Lower lobe of right lung (tissue), 2 donors: ENCODE data around the gene ADGRG2. TPM values are rescaled to one million over a fixed set of nuclear protein-coding genes. Genes with fewer than 3 reads are reported as not detected.
A peak's percentile ranks its signal among the peaks of the same experiment; 100 is the strongest.

Experiments used
- ATAC-seq, 2 donors: fragments of 200-7000 bp; cut with Tn5 transposase; one replicate each; pipeline ENCODE4 v1.9.1; 2020 to 2022; ENCODE audit warnings: mild to moderate bottlenecking in 2 of 2, moderate library complexity in 2 of 2
- DNase-seq: peaks from one replicate; pipeline ENCODE4 v3.0.0-alpha.2; 2020
- H3K27ac ChIP-seq: fragments of 200-600 bp; one replicate; pipeline ENCODE4 v1.8.0; 2022
- H3K27me3 ChIP-seq: fragments of 200-600 bp; one replicate; pipeline ENCODE4 v1.8.0; 2022; ENCODE audit warnings: low read depth
- H3K36me3 ChIP-seq: fragments of 200-600 bp; one replicate; pipeline ENCODE4 v1.8.0; 2022; ENCODE audit warnings: mild to moderate bottlenecking
- H3K4me1 ChIP-seq: fragments of 200-600 bp; one replicate; pipeline ENCODE4 v1.8.0; 2022
- H3K4me3 ChIP-seq: fragments of 200-600 bp; one replicate; pipeline ENCODE4 v1.8.0; 2022; ENCODE audit warnings: mild to moderate bottlenecking
- H3K9me3 ChIP-seq: fragments of 200-600 bp; one replicate; pipeline ENCODE4 v1.8.0; 2022
- intact Hi-C: fragments of 100-400 bp; cut with DNase I; formaldehyde crosslinking; loops from one replicate; pipeline ENCODE4 v1.11.0; 2022
- total RNA-seq: library from RNA; stranded (reverse); fragmentation: NEBNext Ultra II Directional; extraction: Animal tissue kit (Norgen Biotek cat#: 25700); gene quantifications from one replicate; pipeline ENCODE4 v1.2.1, GENCODE V29; 2021
- TF ChIP-seq, protein P1 (sequence below): fragments of 200-600 bp; IDR thresholded peaks from one replicate; pipeline ENCODE4 v1.8.0; 2022; ENCODE audit warnings: antibody characterized with exemption, mild to moderate bottlenecking
- donor health status: DM: no; HTN: yes; CAD: no; lungs with severe emphysema.

The ADGRG2 gene
- total RNA-seq, 1 donor from 2014 or later = 1.1 TPM

DNA sequence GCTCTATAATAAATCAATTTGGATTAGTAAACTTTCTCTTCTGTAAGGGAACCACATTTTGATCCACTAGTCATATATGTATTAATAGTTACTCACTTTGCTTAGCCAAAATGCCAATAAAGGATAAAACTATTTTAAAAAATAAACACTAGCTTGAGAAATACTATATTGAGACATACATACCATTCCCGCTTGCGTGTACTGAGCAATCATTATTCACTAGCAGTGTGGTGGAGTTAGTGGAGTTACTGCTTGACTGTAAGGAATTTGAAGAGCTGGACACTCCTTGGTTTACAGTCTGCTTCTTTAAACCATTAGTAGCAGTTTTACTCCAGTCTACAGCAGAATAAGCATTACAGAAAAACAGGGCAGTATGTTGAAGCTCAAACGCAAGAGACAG, 127.6 kb downstream of the ADGRG2 start:
- peak in 1 of 2 donors; percentile 70 for ATAC-seq

DNA sequence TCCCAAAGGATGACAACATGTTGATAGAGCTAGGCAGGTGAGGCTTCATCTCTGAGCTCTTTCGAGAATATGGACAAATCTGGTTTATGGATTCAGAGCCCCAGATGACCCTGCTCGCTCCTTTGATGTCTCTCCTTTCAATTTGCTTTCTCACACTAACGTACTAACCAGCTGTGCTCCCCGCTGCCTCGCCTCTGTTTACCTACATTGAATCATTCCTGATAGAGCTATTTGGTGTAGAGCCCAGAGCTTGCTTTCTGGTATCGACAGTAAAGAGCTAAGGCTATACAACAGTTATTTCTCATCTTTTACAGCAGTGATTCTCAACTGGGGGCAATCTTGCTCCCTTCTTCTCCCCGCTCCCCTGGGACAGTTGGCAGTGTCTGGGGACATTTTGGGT, 129.4 kb downstream of the ADGRG2 start:
- TF ChIP-seq, protein P1, sequence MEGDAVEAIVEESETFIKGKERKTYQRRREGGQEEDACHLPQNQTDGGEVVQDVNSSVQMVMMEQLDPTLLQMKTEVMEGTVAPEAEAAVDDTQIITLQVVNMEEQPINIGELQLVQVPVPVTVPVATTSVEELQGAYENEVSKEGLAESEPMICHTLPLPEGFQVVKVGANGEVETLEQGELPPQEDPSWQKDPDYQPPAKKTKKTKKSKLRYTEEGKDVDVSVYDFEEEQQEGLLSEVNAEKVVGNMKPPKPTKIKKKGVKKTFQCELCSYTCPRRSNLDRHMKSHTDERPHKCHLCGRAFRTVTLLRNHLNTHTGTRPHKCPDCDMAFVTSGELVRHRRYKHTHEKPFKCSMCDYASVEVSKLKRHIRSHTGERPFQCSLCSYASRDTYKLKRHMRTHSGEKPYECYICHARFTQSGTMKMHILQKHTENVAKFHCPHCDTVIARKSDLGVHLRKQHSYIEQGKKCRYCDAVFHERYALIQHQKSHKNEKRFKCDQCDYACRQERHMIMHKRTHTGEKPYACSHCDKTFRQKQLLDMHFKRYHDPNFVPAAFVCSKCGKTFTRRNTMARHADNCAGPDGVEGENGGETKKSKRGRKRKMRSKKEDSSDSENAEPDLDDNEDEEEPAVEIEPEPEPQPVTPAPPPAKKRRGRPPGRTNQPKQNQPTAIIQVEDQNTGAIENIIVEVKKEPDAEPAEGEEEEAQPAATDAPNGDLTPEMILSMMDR = no peak
- ATAC-seq (peak in 1 of 2 donors; percentile 21), DNase-seq (no peak)
- no peaks in the 10 kb centered on the region for H3K9me3 ChIP-seq
- peaks cover 5% of the 10 kb centered on the region for H3K36me3 ChIP-seq
- H3K4me1 ChIP-seq = no peaks in the 10 kb centered on the region
- H3K27ac ChIP-seq = no peak overlapping the region
- no peaks in the 10 kb centered on the region for H3K27me3 ChIP-seq
- no peak overlapping the region for H3K4me3 ChIP-seq
- intact Hi-C loops = no loop called here

More for the DNA sequence above, 127.6 kb downstream of the ADGRG2 start:
- H3K27ac ChIP-seq = no peak overlapping the region
- H3K4me3 ChIP-seq = no peak overlapping the region
- TF ChIP-seq, protein P1 = no peak
- peaks cover 4% of the 10 kb centered on the region for H3K36me3 ChIP-seq
- no peak for DNase-seq
- H3K27me3 ChIP-seq = no peaks in the 10 kb centered on the region
- intact Hi-C loops = no loop called here
- no peaks in the 10 kb centered on the region for H3K4me1 ChIP-seq
- H3K9me3 ChIP-seq = no peaks in the 10 kb centered on the region

DNA sequence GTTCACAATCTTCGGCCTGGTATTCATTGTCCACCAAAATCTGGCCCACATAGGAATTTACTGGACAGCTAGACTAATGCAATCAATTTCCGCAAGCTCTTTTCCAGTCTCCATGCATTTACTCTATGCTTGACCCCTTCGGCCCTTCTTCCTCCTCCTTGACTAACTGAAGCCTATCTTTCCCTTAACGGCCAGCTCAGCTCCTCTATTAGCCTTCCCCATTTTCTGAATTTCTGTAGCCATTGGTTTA, 137.2 kb downstream of the ADGRG2 start:
- peaks cover 16% of the 10 kb centered on the region for H3K4me1 ChIP-seq
- no peaks in the 10 kb centered on the region for H3K27me3 ChIP-seq
- TF ChIP-seq, protein P1 = no peak
- H3K36me3 ChIP-seq = peaks cover 5% of the 10 kb centered on the region
- intact Hi-C loops = no loop called here
- ATAC-seq = no peak
- no peak for DNase-seq
- peak overlapping the region; percentile 73 for H3K4me3 ChIP-seq
- H3K27ac ChIP-seq = peak overlapping the region; percentile 89
- no peaks in the 10 kb centered on the region for H3K9me3 ChIP-seq

DNA sequence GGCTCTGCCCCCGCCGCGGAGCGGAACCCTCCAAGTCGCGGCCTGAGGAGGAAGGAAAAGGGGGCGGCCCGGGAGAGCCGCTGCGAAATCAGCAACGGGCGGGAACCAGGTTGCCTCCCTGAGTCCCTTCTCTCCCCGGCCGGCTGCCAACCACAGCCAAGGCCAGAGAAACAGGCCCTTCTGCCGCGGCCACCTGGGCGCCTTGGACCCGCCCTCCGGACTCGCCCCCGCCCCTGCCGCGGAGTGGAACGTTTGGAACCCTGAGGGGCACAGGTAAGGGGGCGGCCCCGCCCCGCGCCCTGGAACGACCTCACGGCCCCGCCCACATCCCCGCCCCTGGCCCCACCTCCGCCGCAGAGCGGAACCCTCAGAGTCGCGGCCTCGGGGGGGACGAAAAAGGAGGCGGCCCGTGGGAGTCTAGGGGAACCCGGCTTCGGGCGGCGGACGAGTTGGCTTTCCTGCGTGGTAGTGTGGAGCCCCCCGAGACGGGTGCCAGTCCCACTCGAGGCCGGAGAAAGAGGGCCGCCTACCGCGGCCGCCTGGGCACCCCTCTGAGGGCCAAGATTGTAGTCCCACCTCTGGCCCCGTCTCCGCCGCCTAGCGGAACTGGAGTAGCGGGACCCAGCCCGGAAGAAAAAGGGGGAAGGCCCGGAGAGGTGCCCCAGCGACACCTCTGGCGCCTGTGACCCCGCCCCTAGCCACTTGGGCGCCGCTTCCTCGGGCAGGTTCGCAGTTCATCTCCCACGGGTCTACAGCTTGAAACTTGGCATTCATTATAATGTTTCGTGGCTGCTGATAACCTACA, 137.7 kb downstream of the ADGRG2 start:
- H3K36me3 ChIP-seq = no peaks in the 10 kb centered on the region
- H3K27ac ChIP-seq = peak overlapping the region; percentile 89
- peak; percentile 98 for ATAC-seq
- H3K4me3 ChIP-seq = peak overlapping the region; percentile 73
- H3K4me1 ChIP-seq = peaks cover 16% of the 10 kb centered on the region
- H3K9me3 ChIP-seq = no peaks in the 10 kb centered on the region
- TF ChIP-seq, protein P1 = peak; percentile 44
- no peaks in the 10 kb centered on the region for H3K27me3 ChIP-seq
- intact Hi-C loops = no loop called here
- peak; percentile 88 for DNase-seq

DNA sequence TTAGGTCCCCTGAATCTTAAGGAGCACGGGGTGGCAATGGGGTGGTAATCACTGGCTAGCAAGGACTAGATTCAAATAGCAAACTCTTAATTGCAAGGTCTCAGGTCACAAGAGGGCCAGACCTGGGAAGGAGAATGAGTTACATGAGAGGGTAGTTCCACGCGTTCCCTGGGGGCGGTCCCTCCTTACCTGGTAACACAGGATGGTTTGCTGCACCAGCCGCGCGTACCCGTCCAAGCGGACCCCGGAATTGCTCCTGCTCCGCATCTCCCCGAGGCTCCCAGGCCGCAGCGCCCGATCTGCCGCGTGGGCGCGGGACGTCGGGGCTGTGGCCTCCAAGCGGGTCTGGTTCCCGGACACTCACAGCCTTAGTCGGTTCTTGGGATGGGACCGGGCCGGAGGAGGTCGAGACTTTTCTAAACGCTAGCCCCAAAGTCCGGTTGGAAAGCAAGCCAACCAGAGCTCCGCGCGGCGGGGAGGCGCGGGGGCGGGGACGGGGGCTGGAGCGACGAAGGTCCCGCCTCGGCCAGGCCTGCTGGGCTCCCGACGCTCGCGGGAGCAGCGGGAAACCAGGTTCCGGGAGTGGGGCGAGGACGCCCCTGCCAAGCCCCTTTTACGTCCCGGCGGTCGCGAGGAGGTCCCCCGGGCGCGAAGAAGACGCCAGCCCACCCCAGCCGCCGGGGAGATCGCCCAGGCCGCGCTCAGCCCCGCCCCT, 138.4 kb downstream of the ADGRG2 start, which contains the start of gene PHKA2:
PHKA2 (minus strand) TSS at position 449 of the 715 bp plus-strand sequence; CDS start at position 267, 182 bp downstream.
- TF ChIP-seq, protein P1 = no peak
- Histone ChIP-seq H3K27ac (peak within 1 kb of the TSS; percentile 89), H3K4me1 (peaks cover 16% of the 10 kb centered on the region), H3K4me3 (peak within 1 kb of the TSS; percentile 73), H3K36me3 (no peaks in the 10 kb centered on the region), H3K27me3 (no peaks in the 10 kb centered on the region), H3K9me3 (no peaks in the 10 kb centered on the region)
- DNase-seq = peak; percentile 74
- intact Hi-C loops = no loop called here
- ATAC-seq = peak; percentile 87 to 88
